Brain microvascular endothelial cell (primary cell): ENCODE measurements around the gene MARCHF9.

Experiments
- DNase-seq: peaks from one replicate; pipeline ENCODE4 v3.0.0-alpha.2; 2020
- H3K27ac ChIP-seq: fragments of 250-450 bp; sonication (Bioruptor Pico); 2 replicates; pipeline ENCODE4 v1.5.1; 2020; ENCODE audit warnings: mild to moderate bottlenecking, moderate library complexity
- H3K27me3 ChIP-seq: fragments of 250-450 bp; sonication (Bioruptor Pico); replicated peaks from 2 replicates; pipeline ENCODE4 v1.5.1; 2020; ENCODE audit warnings: mild to moderate bottlenecking
- H3K36me3 ChIP-seq: fragments of 250-450 bp; sonication (Bioruptor Pico); replicated peaks from 2 replicates; pipeline ENCODE4 v1.5.1; 2020; ENCODE audit warnings: mild to moderate bottlenecking
- H3K4me3 ChIP-seq: 2 replicates; pipeline ENCODE4 v1.5.1; 2011; ENCODE audit warnings: low read depth, mild to moderate bottlenecking, control low read depth, low read length, moderate library complexity
- CTCF ChIP-seq: IDR thresholded peaks from 2 replicates; pipeline ENCODE4 v1.5.1; 2011; ENCODE audit warnings: low read depth, mild to moderate bottlenecking, moderate library complexity, low read length, control low read depth, inconsistent platforms; ENCODE audit errors: missing control alignments
- in situ Hi-C: cut with HindIII; loops from 2 replicates; pipeline ENCODE4 v1.10.0; 2017; ENCODE audit warnings: low sequenced_read_pairs, low pct_ligation_motif_present

The MARCHF9 gene

DNA sequence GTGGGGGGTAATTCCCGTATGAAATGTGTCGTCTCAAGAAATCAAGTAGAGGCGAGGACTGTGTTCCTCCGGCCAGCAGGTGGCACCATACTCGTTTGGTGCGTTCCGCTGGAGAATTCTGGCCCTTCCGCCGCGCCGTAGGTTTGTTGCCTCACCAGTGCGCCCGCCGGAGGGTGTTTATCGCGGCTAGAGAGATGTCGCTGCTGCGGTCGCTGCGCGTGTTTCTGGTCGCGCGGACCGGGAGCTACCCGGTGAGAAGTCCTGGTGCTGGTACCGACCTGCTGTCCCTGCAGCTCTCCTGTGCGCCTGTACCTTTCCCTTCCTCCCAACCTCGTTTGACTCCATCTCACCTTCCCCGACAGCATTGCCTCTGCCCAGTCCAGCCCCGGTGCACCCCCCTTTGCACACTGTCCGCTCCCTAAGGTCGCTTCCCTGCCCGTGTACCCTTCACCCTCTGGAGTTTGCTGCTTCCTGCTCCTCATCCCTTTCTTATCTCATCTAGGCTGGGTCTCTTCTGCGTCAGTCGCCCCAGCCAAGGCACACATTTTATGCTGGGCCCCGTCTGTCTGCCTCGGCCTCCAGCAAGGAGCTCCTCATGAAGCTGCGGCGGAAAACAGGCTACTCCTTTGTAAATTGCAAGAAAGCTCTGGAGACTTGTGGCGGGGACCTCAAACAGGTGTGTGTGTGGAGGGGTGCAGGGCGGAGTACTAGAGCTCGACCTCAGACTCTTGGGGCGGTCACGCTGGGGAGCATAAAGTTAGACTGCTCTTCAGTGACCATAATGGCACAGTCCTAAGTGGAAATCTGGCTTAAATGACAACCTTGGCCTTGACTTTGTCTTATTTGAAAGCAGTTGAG, 27.9 kb downstream of the MARCHF9 start, which contains the start of gene TSFM:
TSS of gene TSFM (plus strand) at position 180 of the 858 bp plus-strand sequence. CDS start at position 195, 15 bp downstream.
- in situ Hi-C loops = no loop called here
- DNase-seq = peak; percentile 97
- peaks cover 18% of the 10 kb centered on the region for H3K36me3 ChIP-seq
- H3K27me3 ChIP-seq = no peaks in the 10 kb centered on the region
- peak within 1 kb of the TSS; percentile 99 for H3K4me3 ChIP-seq
- H3K27ac ChIP-seq = peak within 1 kb of the TSS; percentile 70
- TF ChIP-seq CTCF = peak; percentile 94

DNA sequence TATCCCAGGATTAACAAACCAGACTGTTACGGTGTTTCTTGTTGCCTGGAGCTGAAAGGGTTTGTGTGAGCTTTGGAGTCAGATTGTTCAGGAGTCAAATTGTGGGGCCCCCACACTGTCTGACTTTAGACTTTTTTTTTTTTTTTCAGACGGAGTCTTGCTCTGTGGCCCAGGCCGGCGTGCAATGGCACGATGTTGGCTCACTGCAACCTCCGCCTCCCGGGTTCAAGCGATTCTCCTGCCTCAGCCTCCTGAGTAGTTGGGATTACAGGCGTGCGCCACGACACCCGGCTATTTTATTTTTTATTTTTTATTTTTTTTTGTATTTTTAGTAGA, 28.5 kb downstream of the MARCHF9 start:
- in situ Hi-C loops = no loop called here

DNA sequence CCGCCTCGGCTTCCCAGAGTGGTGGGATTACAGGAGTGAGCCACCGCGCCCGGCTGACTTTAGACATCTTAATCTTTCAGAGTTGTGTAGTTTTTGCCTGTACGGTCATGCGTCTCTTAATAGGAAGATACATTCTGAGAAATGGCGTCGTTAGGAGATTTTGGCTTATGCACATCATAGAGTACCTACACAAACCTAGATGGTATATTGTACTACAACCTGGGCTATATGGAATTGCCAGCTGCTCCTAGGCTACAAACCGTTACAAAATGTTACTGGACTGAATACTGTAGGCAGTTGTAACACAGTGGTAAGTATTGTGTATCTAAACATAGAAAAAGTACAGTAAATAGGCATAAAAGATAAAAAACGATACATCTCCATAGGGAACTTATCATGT, 29.0 kb downstream of the MARCHF9 start:
- Histone ChIP-seq H3K4me3 (no peak overlapping the region), H3K27me3 (no peaks in the 10 kb centered on the region), H3K27ac (no peak overlapping the region), H3K36me3 (peaks cover 21% of the 10 kb centered on the region)
- in situ Hi-C loops = no loop called here
- no peak for DNase-seq
- TF ChIP-seq CTCF = no peak

More for the DNA sequence above, 28.5 kb downstream of the MARCHF9 start:
- H3K4me3 ChIP-seq = peak overlapping the region; percentile 99
- no peak for DNase-seq
- no peaks in the 10 kb centered on the region for H3K27me3 ChIP-seq
- H3K27ac ChIP-seq = no peak overlapping the region
- peaks cover 19% of the 10 kb centered on the region for H3K36me3 ChIP-seq
- no peak for TF ChIP-seq CTCF

DNA sequence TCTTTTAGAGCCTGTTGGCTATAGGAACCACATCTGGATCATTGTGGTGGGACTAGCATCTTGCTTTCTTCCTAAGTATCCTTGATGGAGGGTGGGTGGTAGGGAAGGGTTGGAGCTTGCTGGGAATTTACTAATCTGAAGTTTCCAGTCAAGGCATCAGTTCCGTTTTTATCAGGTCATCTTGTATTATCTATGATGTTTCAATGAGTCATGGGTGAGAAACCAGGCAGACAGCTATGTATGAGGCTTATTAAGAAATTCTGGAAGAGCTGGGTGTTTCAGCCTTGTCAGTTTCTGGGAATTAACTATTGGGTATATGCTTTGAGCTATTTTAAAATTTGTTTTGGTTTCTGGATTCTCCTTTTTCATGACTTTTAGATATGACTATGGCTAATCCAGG, 39.0 kb downstream of the MARCHF9 start:
- peak overlapping the region; percentile 88 for H3K27ac ChIP-seq
- no peak overlapping the region for H3K4me3 ChIP-seq
- no peaks in the 10 kb centered on the region for H3K27me3 ChIP-seq
- TF ChIP-seq CTCF = no peak
- H3K36me3 ChIP-seq = peaks cover 48% of the 10 kb centered on the region
- DNase-seq = peak; percentile 88
- in situ Hi-C loops = no loop called here

- Histone ChIP-seq H3K4me3 (no peak overlapping the region), H3K36me3 (peaks cover 48% of the 10 kb centered on the region), H3K27ac (peak overlapping the region; percentile 55), H3K27me3 (no peaks in the 10 kb centered on the region)
- no peak for TF ChIP-seq CTCF
- DNase-seq = no peak
- in situ Hi-C loops = no loop called here
These were observed 40.5 kb downstream of the MARCHF9 start for GRCh38 chr12:57795354-57795753.

DNA sequence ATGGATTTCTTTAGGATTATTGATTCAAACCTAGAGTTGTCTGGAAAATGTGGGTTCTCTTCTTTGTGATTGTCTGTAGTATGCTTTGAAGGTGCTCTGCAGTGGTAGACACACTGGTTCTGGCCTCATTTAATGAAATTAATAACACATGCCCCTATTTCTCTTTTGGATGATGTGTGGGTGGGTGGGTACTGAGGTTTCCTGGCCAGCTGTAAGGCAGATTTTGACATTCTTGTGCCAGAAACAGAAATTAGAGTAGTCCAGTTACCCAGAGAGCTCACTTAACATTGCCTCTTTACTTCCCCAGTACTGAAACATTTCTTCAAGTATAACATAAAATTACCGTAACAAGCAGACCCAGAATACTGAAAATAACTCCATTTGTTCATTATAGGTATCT, 42.1 kb downstream of the MARCHF9 start:
- Histone ChIP-seq H3K27me3 (no peaks in the 10 kb centered on the region), H3K36me3 (peaks cover 48% of the 10 kb centered on the region), H3K4me3 (no peak overlapping the region), H3K27ac (no peak overlapping the region)
- no peak for DNase-seq
- no peak for TF ChIP-seq CTCF
- in situ Hi-C loops = no loop called here
